DMS 273 (cell line): ENCODE measurements around the gene ASCL3.
"Not testable (repeated sequence)": the region's sequence is repeated elsewhere in the genome, so short reads cannot be mapped to it uniquely, and the experiment has no call there.

Source experiments
- DNase-seq: peaks from one replicate; lab custom pipeline; 2025; ENCODE audit not compliant: unreplicated experiment; lab: John Stamatoyannopoulos, UW

Gene ASCL3

GRCh38 chr11:8942518-8943066 lies at the start of gene ASCL3:
Gene ASCL3 (minus strand): TSS chr11:8943016. CDS start chr11:8938161, 4,855 bp downstream.
- no peak for DNase-seq

GRCh38 chr11:8989453-8989852 lies 46.6 kb upstream of the ASCL3 start:
- DNase-seq: no peak

- DNase-seq: no peak
These were observed 45.8 kb upstream of the ASCL3 start for GRCh38 chr11:8988329-8989234.

- no peak for DNase-seq
These were observed 44.6 kb upstream of the ASCL3 start for GRCh38 chr11:8987446-8987845.

- not testable (repeated sequence) for DNase-seq
These were observed 44.0 kb upstream of the ASCL3 start for GRCh38 chr11:8986772-8987171.

- DNase-seq: no peak
These were observed 42.6 kb upstream of the ASCL3 start for GRCh38 chr11:8985462-8985861.

GRCh38 chr11:8983552-8983951 lies 40.7 kb upstream of the ASCL3 start:
- no peak for DNase-seq

- DNase-seq: no peak
These were observed 37.7 kb upstream of the ASCL3 start for GRCh38 chr11:8980485-8980884.

GRCh38 chr11:8979365-8979764 lies 36.5 kb upstream of the ASCL3 start:
- DNase-seq: not testable (repeated sequence)

GRCh38 chr11:8973121-8973520 lies 30.3 kb upstream of the ASCL3 start:
- DNase-seq: no peak

- DNase-seq: no peak
These were observed 29.1 kb upstream of the ASCL3 start for GRCh38 chr11:8971924-8972316.

GRCh38 chr11:8971196-8971923 lies 28.5 kb upstream of the ASCL3 start:
- DNase-seq: no peak

- DNase-seq: no peak
These were observed 24.4 kb upstream of the ASCL3 start for GRCh38 chr11:8967184-8967583.

- DNase-seq: peak; percentile 91
These were observed 21.8 kb upstream of the ASCL3 start, which contains the start of gene TMEM9B for GRCh38 chr11:8964324-8965320. Gene TMEM9B (minus strand): TSS chr11:8964442. CDS start chr11:8964313, 129 bp downstream.

- DNase-seq: peak; percentile 87
These were observed 20.9 kb upstream of the ASCL3 start for GRCh38 chr11:8963569-8964323.

GRCh38 chr11:8962841-8963240 lies 20.0 kb upstream of the ASCL3 start:
- DNase-seq: no peak

GRCh38 chr11:8961401-8961800 lies 18.6 kb upstream of the ASCL3 start:
- no peak for DNase-seq

GRCh38 chr11:8959546-8960166 lies 16.8 kb upstream of the ASCL3 start:
- peak; percentile 71 for DNase-seq

GRCh38 chr11:8956860-8957259 lies 14.0 kb upstream of the ASCL3 start:
- DNase-seq: no peak
